HG03039 (cell line): Measurements from ENCODE around the gene CHRNG.
"Not testable (repeated sequence)": the region's sequence is repeated elsewhere in the genome, so short reads cannot be mapped to it uniquely, and the experiment has no call there.

Source experiments
- ATAC-seq: cut with Tn5 transposase; IDR thresholded peaks from one replicate; pipeline ENCODE4 v1.9.1; 2021; ENCODE audit warnings: mild to moderate bottlenecking, moderate library complexity; ENCODE audit not compliant: unreplicated experiment

CHRNG gene

GRCh38 chr2:232526372-232526941, 13.0 kb upstream of the CHRNG start:
- no peak for ATAC-seq

- ATAC-seq, result no peak
Observed at GRCh38 chr2:232527905-232528470, 11.5 kb upstream of the CHRNG start.

GRCh38 chr2:232528746-232529460, 10.6 kb upstream of the CHRNG start:
- ATAC-seq, result no peak

GRCh38 chr2:232529806-232530547, 9.5 kb upstream of the CHRNG start:
- no peak for ATAC-seq

GRCh38 chr2:232530626-232531260, 8.7 kb upstream of the CHRNG start:
- no peak for ATAC-seq

GRCh38 chr2:232532419-232532818, 7.1 kb upstream of the CHRNG start:
- no peak for ATAC-seq

- ATAC-seq, result not testable (repeated sequence)
Observed at GRCh38 chr2:232532821-232533220, 6.7 kb upstream of the CHRNG start.

GRCh38 chr2:232533944-232534710, 5.4 kb upstream of the CHRNG start:
- no peak for ATAC-seq

- no peak for ATAC-seq
Observed at GRCh38 chr2:232534940-232535651, 4.4 kb upstream of the CHRNG start.

GRCh38 chr2:232535761-232536530, 3.5 kb upstream of the CHRNG start:
- no peak for ATAC-seq

- ATAC-seq, result no peak
Observed at GRCh38 chr2:232537079-232537478, 2.4 kb upstream of the CHRNG start.

- ATAC-seq, result no peak
Observed at GRCh38 chr2:232537499-232537898, 2.0 kb upstream of the CHRNG start.

- no peak for ATAC-seq
Observed at GRCh38 chr2:232538671-232539070, 821 bp upstream of the CHRNG start.

GRCh38 chr2:232540441-232541041, 1.0 kb downstream of the CHRNG start:
- ATAC-seq, result no peak

GRCh38 chr2:232541195-232541960, 1.9 kb downstream of the CHRNG start:
- ATAC-seq, result no peak

- no peak for ATAC-seq
Observed at GRCh38 chr2:232541961-232542714, 2.6 kb downstream of the CHRNG start.
